Measurements from ENCODE around the gene HACD1.

DNA sequence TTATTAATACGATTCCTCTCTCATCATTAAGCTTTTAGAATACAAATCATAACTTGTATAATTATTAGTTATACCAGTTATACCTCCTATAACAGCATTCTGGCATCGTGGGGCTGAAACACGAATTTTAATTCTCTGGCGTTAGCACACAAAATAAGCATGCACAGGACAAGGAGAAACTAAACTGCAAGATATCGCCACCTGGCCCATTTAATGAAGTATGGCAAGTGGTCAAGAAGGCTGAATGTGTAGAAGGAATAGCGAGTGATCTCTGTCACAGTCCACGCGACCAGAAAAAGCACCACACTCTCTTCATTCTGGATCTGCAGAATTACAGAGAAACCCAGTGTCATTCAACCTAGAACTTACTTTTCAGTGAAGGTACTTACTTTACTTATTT, 18.1 kb downstream of the HACD1 start:
- TF ChIP-seq, protein P1, sequence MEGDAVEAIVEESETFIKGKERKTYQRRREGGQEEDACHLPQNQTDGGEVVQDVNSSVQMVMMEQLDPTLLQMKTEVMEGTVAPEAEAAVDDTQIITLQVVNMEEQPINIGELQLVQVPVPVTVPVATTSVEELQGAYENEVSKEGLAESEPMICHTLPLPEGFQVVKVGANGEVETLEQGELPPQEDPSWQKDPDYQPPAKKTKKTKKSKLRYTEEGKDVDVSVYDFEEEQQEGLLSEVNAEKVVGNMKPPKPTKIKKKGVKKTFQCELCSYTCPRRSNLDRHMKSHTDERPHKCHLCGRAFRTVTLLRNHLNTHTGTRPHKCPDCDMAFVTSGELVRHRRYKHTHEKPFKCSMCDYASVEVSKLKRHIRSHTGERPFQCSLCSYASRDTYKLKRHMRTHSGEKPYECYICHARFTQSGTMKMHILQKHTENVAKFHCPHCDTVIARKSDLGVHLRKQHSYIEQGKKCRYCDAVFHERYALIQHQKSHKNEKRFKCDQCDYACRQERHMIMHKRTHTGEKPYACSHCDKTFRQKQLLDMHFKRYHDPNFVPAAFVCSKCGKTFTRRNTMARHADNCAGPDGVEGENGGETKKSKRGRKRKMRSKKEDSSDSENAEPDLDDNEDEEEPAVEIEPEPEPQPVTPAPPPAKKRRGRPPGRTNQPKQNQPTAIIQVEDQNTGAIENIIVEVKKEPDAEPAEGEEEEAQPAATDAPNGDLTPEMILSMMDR (IDR thresholded peaks at IDR 0.05): peak in 1 of 4 experiments; percentile 18
- no peak for TF ChIP-seq POLR2A (IDR thresholded peaks at IDR 0.05)

Data from prostate gland (tissue), 2 donors.